Fibroblast of lung (primary cell): Measurements from ENCODE around the gene SIGLEC10.

Source experiments
- EZH2 ChIP-seq: IDR thresholded peaks from 2 replicates; pipeline ENCODE4 v1.5.1; 2012; ENCODE audit warnings: low read length, control low read depth, mild to moderate bottlenecking; ENCODE audit errors: missing control alignments
- TF ChIP-seq, protein P1 (sequence below), 2 donors: IDR thresholded peaks in 1 of 2; conservative IDR thresholded peaks in 1 of 2; 1 replicate in 1 of 2; 2 replicates in 1 of 2; pipeline ENCODE4 v1.5.1; 2011 to 2012; ENCODE audit warnings: low read length in 2 of 2, control low read depth in 1 of 2, inconsistent platforms in 1 of 2, low read depth in 1 of 2, mild to moderate bottlenecking in 1 of 2

GRCh38 chr19:51382004-51382403, 35.4 kb downstream of the SIGLEC10 start:
- TF ChIP-seq, protein P1, sequence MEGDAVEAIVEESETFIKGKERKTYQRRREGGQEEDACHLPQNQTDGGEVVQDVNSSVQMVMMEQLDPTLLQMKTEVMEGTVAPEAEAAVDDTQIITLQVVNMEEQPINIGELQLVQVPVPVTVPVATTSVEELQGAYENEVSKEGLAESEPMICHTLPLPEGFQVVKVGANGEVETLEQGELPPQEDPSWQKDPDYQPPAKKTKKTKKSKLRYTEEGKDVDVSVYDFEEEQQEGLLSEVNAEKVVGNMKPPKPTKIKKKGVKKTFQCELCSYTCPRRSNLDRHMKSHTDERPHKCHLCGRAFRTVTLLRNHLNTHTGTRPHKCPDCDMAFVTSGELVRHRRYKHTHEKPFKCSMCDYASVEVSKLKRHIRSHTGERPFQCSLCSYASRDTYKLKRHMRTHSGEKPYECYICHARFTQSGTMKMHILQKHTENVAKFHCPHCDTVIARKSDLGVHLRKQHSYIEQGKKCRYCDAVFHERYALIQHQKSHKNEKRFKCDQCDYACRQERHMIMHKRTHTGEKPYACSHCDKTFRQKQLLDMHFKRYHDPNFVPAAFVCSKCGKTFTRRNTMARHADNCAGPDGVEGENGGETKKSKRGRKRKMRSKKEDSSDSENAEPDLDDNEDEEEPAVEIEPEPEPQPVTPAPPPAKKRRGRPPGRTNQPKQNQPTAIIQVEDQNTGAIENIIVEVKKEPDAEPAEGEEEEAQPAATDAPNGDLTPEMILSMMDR (conservative IDR thresholded peaks at IDR 0.05 in 1 of 2, IDR thresholded peaks at IDR 0.05 in 1 of 2; ENCODE audit: low read depth in 1 of 2, low read length in 2 of 2) = no peak
- no peak for TF ChIP-seq EZH2
